ENCODE data around the gene LARGE2. TPM values are rescaled to one million over a fixed set of nuclear protein-coding genes. Genes with fewer than 3 reads are reported as not detected.

LARGE2 gene
- total and polyA plus RNA-seq, 10 of the 15 experiments (the other 5 are each of a cell fraction or from before 2014, with no cell fraction given): 0.03 to 0.41 (median 0.19) TPM; not detected in 6

DNA sequence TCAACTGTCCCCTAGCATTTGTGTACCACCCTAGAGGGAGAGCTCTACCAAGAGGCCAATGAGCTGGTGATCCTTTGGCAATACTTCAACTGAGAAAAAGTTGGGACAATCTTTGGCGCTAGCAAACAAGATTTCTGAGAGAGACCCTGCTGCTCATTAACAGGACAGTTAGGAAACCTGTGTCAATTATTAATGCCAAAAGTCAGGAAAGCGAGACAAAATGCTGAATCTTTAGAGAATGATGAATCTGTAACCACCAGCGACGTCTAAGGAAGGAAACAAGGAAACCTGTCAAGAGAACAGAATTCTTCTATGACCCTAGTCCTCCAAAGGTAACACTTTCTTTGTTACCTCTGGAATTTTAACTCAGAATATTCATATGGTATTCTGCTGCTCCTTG is 19.9 kb downstream of the LARGE2 start (continued):
- TF ChIP-seq CHD2 (IDR thresholded peaks at IDR 0.05; ENCODE audit: borderline replicate concordance, low read depth, low read length) (no peak), WRNIP1 (IDR thresholded peaks at IDR 0.05; ENCODE audit: borderline replicate concordance, low read depth, low read length) (no peak), SMARCA5 (IDR thresholded peaks at IDR 0.05) (no peak), EED (IDR thresholded peaks at IDR 0.05; ENCODE audit: low read depth) (no peak), SMC3 (IDR thresholded peaks at IDR 0.05; ENCODE audit: borderline replicate concordance, low read length) (no peak), KAT2A (conservative IDR thresholded peaks at IDR 0.05; ENCODE audit: control insufficient read depth, low read depth, low read length) (no peak), ESRRA (IDR thresholded peaks at IDR 0.05; ENCODE audit: low read length) (no peak)
- TF ChIP-seq, protein P1, sequence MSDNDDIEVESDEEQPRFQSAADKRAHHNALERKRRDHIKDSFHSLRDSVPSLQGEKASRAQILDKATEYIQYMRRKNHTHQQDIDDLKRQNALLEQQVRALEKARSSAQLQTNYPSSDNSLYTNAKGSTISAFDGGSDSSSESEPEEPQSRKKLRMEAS (IDR thresholded peaks at IDR 0.05; ENCODE audit: low read depth, low read length): no peak
- TF ChIP-seq, protein P2, sequence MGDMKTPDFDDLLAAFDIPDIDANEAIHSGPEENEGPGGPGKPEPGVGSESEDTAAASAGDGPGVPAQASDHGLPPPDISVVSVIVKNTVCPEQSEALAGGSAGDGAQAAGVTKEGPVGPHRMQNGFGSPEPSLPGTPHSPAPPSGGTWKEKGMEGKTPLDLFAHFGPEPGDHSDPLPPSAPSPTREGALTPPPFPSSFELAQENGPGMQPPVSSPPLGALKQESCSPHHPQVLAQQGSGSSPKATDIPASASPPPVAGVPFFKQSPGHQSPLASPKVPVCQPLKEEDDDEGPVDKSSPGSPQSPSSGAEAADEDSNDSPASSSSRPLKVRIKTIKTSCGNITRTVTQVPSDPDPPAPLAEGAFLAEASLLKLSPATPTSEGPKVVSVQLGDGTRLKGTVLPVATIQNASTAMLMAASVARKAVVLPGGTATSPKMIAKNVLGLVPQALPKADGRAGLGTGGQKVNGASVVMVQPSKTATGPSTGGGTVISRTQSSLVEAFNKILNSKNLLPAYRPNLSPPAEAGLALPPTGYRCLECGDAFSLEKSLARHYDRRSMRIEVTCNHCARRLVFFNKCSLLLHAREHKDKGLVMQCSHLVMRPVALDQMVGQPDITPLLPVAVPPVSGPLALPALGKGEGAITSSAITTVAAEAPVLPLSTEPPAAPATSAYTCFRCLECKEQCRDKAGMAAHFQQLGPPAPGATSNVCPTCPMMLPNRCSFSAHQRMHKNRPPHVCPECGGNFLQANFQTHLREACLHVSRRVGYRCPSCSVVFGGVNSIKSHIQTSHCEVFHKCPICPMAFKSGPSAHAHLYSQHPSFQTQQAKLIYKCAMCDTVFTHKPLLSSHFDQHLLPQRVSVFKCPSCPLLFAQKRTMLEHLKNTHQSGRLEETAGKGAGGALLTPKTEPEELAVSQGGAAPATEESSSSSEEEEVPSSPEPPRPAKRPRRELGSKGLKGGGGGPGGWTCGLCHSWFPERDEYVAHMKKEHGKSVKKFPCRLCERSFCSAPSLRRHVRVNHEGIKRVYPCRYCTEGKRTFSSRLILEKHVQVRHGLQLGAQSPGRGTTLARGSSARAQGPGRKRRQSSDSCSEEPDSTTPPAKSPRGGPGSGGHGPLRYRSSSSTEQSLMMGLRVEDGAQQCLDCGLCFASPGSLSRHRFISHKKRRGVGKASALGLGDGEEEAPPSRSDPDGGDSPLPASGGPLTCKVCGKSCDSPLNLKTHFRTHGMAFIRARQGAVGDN (IDR thresholded peaks at IDR 0.05): no peak

Measured in GM12878 (cell line).